A673 (cell line): Measurements from ENCODE around the gene DMD. TPM values are rescaled to one million over a fixed set of nuclear protein-coding genes. Genes with fewer than 3 reads are reported as not detected.

Experiments used
- BruUV-seq: library from RNA; stranded (reverse); fragments of 400-500 nt; replicated peaks from 2 replicates; lab custom pipeline; 2021; lab: Mats Ljungman, UMichigan
- CTCF ChIA-PET: fragments of 300-600 bp; sonication (Branson Sonifier 250); formaldehyde crosslinking; loops from one replicate; lab custom pipeline; 2022; ENCODE audit warnings: antibody characterized with exemption; lab: Charles Lee
- POLR2A ChIA-PET: fragments of 300-600 bp; sonication (Branson Sonifier 250); formaldehyde crosslinking; loops from one replicate; lab custom pipeline; 2022; ENCODE audit warnings: antibody characterized with exemption; ENCODE audit not compliant: low non-redundant PET; lab: Charles Lee
- DNase-seq: peaks from one replicate; pipeline ENCODE4 v3.0.0-alpha.2; 2015; ENCODE audit warnings: low spot score
- H3K27ac ChIP-seq: fragments of 200-600 bp; sonication (generic); 2 replicates; pipeline ENCODE4 v1.5.1; 2016; ENCODE audit warnings: mixed run types, low read depth, mild to moderate bottlenecking, mixed read lengths, antibody characterized with exemption, low read length; ENCODE audit not compliant: poor library complexity, severe bottlenecking
- H3K27me3 ChIP-seq: fragments of 200-600 bp; sonication (generic); replicated peaks from 2 replicates; pipeline ENCODE4 v1.6.1; 2017; ENCODE audit warnings: mixed run types, low read depth, mild to moderate bottlenecking, mixed read lengths, antibody characterized with exemption, low read length; ENCODE audit not compliant: insufficient read depth, poor library complexity
- H3K36me3 ChIP-seq: fragments of 200-600 bp; sonication (generic); 2 replicates; pipeline ENCODE4 v1.6.1; 2016; ENCODE audit warnings: mixed run types, mild to moderate bottlenecking, mixed read lengths, antibody characterized with exemption, low read length; ENCODE audit not compliant: insufficient read depth, poor library complexity, severe bottlenecking
- H3K4me1 ChIP-seq: fragments of 200-600 bp; sonication (generic); 2 replicates; pipeline ENCODE4 v1.6.1; 2017; ENCODE audit warnings: mixed run types, mild to moderate bottlenecking, mixed read lengths, antibody characterized with exemption, low read length; ENCODE audit not compliant: insufficient read depth, poor library complexity, severe bottlenecking
- H3K4me3 ChIP-seq: fragments of 200-600 bp; sonication (generic); 2 replicates; pipeline ENCODE4 v1.5.1; 2016; ENCODE audit warnings: low read depth, mixed run types, mild to moderate bottlenecking, mixed read lengths, low read length; ENCODE audit not compliant: poor library complexity, severe bottlenecking
- H3K9me3 ChIP-seq: fragments of 200-600 bp; sonication (generic); 2 replicates; pipeline ENCODE4 v1.6.1; 2016; ENCODE audit warnings: mixed run types, low read depth, mild to moderate bottlenecking, mixed read lengths, antibody characterized with exemption, low read length; ENCODE audit not compliant: poor library complexity, severe bottlenecking
- EZH2 ChIP-seq: fragments of 200-600 bp; sonication (generic); IDR thresholded peaks from 2 replicates; pipeline ENCODE4 v1.6.1; 2017; ENCODE audit warnings: borderline replicate concordance, low read depth, mild to moderate bottlenecking, mixed read lengths, antibody characterized with exemption, low read length; ENCODE audit not compliant: poor library complexity, severe bottlenecking
- intact Hi-C: fragments of 100-400 bp; cut with micrococcal nuclease; formaldehyde crosslinking; loops from one replicate; pipeline ENCODE4 v1.10.0; 2022; ENCODE audit not compliant: unreplicated experiment
- total RNA-seq: library from RNA; stranded (reverse); gene quantifications from 2 replicates; pipeline ENCODE4 v1.2.3, GENCODE V29; 2021
- TF ChIP-seq, protein P1 (sequence below): fragments of 300-800, 200-600 bp; sonication (generic); conservative IDR thresholded peaks from 2 replicates; pipeline ENCODE4 v1.5.1; 2017; ENCODE audit warnings: low read depth, mild to moderate bottlenecking, antibody characterized with exemption, low read length, moderate library complexity, mixed read lengths

DMD gene
- total RNA-seq, 1 experiment from 2014 or later = 5.4 TPM

DNA sequence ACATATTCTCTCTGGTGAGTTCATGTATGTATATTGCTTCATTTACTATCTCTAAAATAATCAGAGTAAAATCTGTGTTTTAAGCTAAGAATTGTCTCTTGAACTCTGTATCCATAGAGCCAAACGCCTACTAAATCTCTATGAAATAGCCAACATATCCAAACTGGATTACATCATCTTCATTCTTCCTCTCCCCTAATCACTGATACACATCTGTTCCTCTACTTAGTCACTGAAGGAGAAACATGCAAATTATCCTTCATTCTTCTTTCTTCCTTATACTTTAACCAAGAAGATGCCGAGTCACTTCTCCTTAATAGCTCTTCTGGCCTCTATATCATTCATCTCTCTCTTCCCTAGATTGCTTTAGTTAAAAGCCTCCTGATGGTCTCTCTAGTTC is 1509.1 kb downstream of the DMD start:
- intact Hi-C loops = no loop called here
- no TSS peak for BruUV-seq
- CTCF ChIA-PET = no interaction called here

DNA sequence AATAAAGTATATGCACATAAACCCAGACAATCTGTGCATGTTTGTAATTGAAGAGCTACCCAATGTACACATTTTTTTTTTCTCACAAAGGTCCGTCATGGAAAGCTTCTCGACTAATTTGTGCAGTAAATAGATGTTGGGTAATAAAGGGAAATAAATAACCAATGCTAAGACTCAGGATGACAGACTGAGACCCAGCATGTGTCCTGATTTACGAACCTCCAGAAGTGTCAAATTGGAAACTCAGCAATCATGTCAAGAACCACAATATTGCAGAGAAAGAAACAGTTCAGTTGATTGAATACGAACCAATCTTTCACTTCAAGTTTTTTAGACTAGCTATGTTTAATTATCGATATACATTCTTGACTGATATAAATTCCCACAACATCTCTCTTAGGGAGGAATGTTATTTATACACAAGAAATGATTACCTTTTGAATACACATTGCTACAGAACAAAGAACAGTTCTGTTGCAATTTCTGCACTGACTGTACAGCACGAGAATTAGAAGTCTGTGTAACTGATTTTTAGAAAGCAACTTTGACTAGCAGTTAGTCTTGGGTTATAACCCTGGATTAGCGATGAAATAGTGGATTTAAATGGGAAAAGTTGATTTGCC is 1513.9 kb downstream of the DMD start:
- H3K4me1 ChIP-seq = no peaks in the 10 kb centered on the region
- peaks cover 8% of the 10 kb centered on the region for H3K9me3 ChIP-seq
- POLR2A ChIA-PET = no interaction called here
- no peak for DNase-seq
- intact Hi-C loops = no loop called here
- no TSS peak for BruUV-seq
- H3K36me3 ChIP-seq = no peaks in the 10 kb centered on the region
- no peaks in the 10 kb centered on the region for H3K27me3 ChIP-seq
- TF ChIP-seq, protein P1, sequence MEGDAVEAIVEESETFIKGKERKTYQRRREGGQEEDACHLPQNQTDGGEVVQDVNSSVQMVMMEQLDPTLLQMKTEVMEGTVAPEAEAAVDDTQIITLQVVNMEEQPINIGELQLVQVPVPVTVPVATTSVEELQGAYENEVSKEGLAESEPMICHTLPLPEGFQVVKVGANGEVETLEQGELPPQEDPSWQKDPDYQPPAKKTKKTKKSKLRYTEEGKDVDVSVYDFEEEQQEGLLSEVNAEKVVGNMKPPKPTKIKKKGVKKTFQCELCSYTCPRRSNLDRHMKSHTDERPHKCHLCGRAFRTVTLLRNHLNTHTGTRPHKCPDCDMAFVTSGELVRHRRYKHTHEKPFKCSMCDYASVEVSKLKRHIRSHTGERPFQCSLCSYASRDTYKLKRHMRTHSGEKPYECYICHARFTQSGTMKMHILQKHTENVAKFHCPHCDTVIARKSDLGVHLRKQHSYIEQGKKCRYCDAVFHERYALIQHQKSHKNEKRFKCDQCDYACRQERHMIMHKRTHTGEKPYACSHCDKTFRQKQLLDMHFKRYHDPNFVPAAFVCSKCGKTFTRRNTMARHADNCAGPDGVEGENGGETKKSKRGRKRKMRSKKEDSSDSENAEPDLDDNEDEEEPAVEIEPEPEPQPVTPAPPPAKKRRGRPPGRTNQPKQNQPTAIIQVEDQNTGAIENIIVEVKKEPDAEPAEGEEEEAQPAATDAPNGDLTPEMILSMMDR = no peak
- TF ChIP-seq EZH2 = no peak
- H3K4me3 ChIP-seq = no peak overlapping the region
- H3K27ac ChIP-seq = no peak overlapping the region
- CTCF ChIA-PET = no interaction called here

More for the DNA sequence above, 1509.1 kb downstream of the DMD start:
- POLR2A ChIA-PET = no interaction called here
- TF ChIP-seq, protein P1 = no peak
- TF ChIP-seq EZH2 = no peak
- Histone ChIP-seq H3K36me3 (no peaks in the 10 kb centered on the region), H3K4me1 (no peaks in the 10 kb centered on the region), H3K9me3 (no peaks in the 10 kb centered on the region), H3K4me3 (no peak overlapping the region), H3K27me3 (no peaks in the 10 kb centered on the region), H3K27ac (no peak overlapping the region)
- peak; percentile 25 for DNase-seq

DNA sequence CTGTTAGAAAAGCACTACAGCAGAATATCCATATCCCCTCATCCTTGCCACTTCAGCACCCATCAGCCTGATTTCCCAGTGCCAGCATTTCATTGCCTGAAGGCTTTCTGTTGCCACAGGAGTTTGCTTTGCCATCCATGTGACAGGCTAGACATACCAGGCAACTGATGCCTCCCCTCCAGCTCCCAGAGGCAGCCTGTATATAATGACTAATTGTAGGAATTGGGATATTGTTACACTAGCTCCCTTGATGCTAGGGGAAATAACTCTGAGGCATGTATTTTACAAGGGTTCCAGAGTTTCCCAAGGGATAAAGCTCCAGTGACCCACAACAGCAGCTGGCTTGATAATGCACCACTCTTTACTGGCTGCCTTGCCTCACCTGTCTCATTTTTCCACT is 1531.5 kb downstream of the DMD start:
- no peak for DNase-seq
- Histone ChIP-seq H3K4me1 (no peaks in the 10 kb centered on the region), H3K9me3 (no peaks in the 10 kb centered on the region), H3K27me3 (no peaks in the 10 kb centered on the region), H3K4me3 (no peak overlapping the region), H3K36me3 (no peaks in the 10 kb centered on the region), H3K27ac (no peak overlapping the region)
- ChIA-PET CTCF (no interaction called here), POLR2A (no interaction called here)
- intact Hi-C loops = no loop called here
- TF ChIP-seq, protein P1 = no peak
- TF ChIP-seq EZH2 = no peak
- BruUV-seq = no TSS peak
